Hematopoietic multipotent progenitor cell treated with erythropoietin and hydrocortisone succinate and interleukin-3 and kit ligand, for 6 days (in vitro differentiated cells): Measurements from ENCODE around the gene TRUB2.

Experiments
- DNase-seq: peaks from one replicate; pipeline ENCODE4 v3.0.0-alpha.2; 2015

The TRUB2 gene

DNA sequence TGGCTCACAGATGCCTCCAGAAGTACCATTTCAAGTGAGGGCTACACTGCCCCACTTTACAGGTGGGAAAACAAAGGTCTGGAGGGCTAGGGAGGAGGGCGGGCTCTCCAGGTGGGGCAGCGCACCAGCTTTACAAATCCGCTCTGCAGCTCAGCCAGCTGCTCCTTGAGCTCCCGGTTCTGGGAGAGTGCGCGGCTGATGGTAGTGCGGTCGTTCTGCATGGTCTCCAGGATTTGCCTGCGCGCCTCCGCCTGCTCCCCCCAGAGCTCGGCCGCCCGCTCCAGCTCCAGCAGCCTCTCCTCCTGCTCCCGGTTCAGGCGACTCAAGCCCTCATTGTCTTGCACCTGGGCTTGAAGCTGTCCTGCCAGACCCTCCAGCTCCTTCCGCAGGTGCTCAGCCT, 61.9 kb downstream of the TRUB2 start:
- no peak for DNase-seq

DNA sequence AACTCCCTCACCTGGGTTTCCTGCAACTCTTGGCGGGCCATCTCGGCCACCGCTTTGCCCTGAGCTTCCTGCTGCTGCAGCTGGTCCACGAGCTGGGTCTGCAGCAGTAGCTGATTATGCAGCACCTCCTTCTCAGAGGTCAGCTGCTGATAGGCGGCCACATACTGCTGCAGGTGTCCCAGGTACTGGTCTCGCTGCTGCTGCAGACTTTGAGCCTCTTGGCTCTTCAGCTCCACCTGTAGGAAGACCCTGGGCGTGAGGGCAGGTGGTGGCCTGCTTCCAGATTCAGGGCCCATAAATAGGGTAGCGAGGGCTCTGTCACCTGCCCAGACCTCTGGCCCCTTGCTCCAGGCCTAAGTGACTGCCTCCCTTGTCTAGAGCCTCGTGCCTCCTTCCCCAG, 63.1 kb downstream of the TRUB2 start:
- no peak for DNase-seq

DNA sequence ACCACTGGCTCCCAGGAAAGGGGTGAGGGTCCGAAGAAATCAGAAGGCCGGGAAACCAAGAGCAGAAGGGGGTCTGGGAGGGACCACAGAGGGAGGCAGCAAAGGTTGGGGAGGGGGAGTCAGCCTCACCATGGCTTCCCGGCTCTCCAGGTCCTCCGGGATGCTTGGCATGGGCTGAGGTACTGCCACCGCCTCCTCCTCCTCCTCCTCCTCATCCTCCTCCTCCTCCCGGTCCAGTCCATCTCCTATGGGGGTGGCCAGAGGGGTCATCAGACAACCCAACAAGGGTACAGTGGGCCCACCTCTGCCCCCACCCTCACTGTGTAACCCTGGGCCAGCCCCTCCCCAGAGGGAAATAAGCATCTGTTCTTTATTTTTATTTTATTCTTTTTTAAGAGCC, 63.9 kb downstream of the TRUB2 start:
- no peak for DNase-seq

DNA sequence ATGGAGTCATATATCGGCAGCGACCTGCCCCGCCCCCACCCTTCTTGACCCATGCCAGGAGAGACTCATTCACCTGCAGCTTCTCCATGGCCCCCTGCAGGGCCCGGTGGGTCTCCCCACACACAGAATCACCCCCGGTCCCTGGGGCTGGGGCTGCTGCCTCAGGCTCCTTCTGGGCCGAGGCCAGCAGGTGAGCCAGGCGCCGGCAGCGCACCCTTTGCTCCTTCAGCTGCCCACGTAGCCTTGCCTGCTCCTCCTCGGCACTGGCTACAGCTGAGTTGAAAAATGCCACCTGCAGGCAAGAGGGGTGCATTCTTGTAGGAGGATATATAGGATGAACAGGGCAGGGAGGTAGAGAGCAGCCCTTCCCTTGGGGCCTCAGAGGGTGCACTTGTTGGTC, 64.3 kb downstream of the TRUB2 start:
- DNase-seq = no peak

DNA sequence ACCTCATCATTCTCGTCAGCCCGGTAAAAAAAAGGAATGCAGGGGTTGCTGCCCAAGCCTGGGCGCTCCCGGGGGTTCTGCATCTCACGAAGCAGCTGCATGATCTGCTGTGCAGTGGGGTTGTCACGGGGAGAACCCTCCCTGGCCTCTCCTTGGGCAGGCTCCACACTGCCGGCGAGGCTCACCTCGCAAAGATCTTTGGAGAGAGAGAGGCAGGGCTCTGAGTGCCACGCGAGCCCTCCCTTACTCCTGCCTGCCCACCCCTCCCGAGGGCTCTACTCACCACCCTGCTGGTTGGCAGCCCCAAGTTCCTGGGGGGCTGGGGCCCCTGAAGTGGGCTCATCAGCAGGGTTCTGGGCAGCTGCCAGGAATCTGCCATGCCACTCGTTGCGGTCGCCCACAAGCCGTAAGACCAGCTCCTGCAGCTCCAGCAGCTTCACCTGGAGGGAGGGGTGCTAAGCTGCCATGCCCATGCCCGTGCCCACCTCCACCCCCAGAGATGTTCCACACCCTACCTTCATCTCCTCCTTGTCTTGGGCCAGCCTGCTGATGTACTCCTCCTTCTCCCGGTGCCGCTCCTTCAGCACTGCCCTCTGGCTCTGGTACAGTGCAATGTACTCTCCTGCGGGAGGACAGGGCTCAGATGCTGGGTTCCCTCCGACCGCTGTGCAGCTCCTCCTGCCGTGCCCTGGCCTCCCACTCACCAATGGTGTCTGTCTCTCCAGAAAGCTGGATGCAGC, 65.0 kb downstream of the TRUB2 start:
- no peak for DNase-seq
